Activated CD8-positive, alpha-beta memory T cell treated with anti-CD3 and anti-CD28 coated beads, Interleukin-2, amount 50 U/mL, for 24 hours (primary cell): ENCODE measurements around the gene TMEM62.
"Not testable (repeated sequence)": the region's sequence is repeated elsewhere in the genome, so short reads cannot be mapped to it uniquely, and the experiment has no call there.

Experiments
- DNase-seq: peaks from one replicate; pipeline ENCODE4 v3.0.0-alpha.2; 2020; ENCODE audit errors: extremely low read depth

The TMEM62 gene

GRCh38 chr15:43209059-43209824 is 75.9 kb downstream of the TMEM62 start:
- no peak for DNase-seq

- no peak for DNase-seq
Observed at GRCh38 chr15:43210172-43210745, 76.9 kb downstream of the TMEM62 start.

- no peak for DNase-seq
Observed at GRCh38 chr15:43210807-43211206, 77.4 kb downstream of the TMEM62 start.

- DNase-seq, result no peak
Observed at GRCh38 chr15:43211224-43211735, 77.9 kb downstream of the TMEM62 start.

GRCh38 chr15:43212299-43212698 is 78.9 kb downstream of the TMEM62 start:
- DNase-seq, result no peak

GRCh38 chr15:43212951-43213350 is 79.6 kb downstream of the TMEM62 start:
- no peak for DNase-seq

- DNase-seq, result no peak
Observed at GRCh38 chr15:43213466-43213865, 80.1 kb downstream of the TMEM62 start.

GRCh38 chr15:43214169-43214568 is 80.8 kb downstream of the TMEM62 start:
- no peak for DNase-seq

GRCh38 chr15:43214592-43215295 is 81.4 kb downstream of the TMEM62 start:
- no peak for DNase-seq

- no peak for DNase-seq
Observed at GRCh38 chr15:43215961-43216360, 82.6 kb downstream of the TMEM62 start.

GRCh38 chr15:43218908-43219706 is 85.7 kb downstream of the TMEM62 start:
- DNase-seq, result no peak

- no peak for DNase-seq
Observed at GRCh38 chr15:43219929-43220928, 86.8 kb downstream of the TMEM62 start.

GRCh38 chr15:43220991-43221403 is 87.6 kb downstream of the TMEM62 start, which contains the start of gene EPB42:
Gene EPB42, minus strand, starts transcription at chr15:43221018. Its CDS starts 193 bp downstream, at chr15:43220825.
- DNase-seq, result no peak

- DNase-seq, result no peak
Observed at GRCh38 chr15:43221422-43221821, 88.0 kb downstream of the TMEM62 start.

GRCh38 chr15:43225201-43225949 is 92.0 kb downstream of the TMEM62 start:
- DNase-seq, result no peak

GRCh38 chr15:43225950-43226255 is 92.5 kb downstream of the TMEM62 start:
- not testable (repeated sequence) for DNase-seq

- DNase-seq, result no peak
Observed at GRCh38 chr15:43226436-43227305, 93.3 kb downstream of the TMEM62 start.

GRCh38 chr15:43229977-43230376 is 96.6 kb downstream of the TMEM62 start:
- no peak for DNase-seq

- no peak for DNase-seq
Observed at GRCh38 chr15:43230640-43231115, 97.3 kb downstream of the TMEM62 start.
